ENCODE measurements around the gene PRM3.

Gene PRM3

GRCh38 chr16:11260596-11260966 is 12.8 kb downstream of the PRM3 start:
- Histone ChIP-seq H3K4me1 (ENCODE audit: control insufficient read depth in 1 of 2, insufficient read depth in 2 of 2, low read length in 2 of 2) (peaks cover 6 to 16% of the 10 kb centered on the region in 2 donors), H3K27ac (ENCODE audit: low read length) (no peak overlapping the region), H3K4me3 (ENCODE audit: low read depth in 1 of 2, low read length in 2 of 2) (no peak overlapping the region), H3K9me3 (ENCODE audit: control insufficient read depth in 1 of 2, low read length in 2 of 2) (no peaks in the 10 kb centered on the region), H3K36me3 (ENCODE audit: control insufficient read depth in 1 of 2, insufficient read depth in 2 of 2, low read length in 2 of 2) (no peaks in the 10 kb centered on the region), H3K27me3 (ENCODE audit: low read depth, low read length) (no peaks in the 10 kb centered on the region)

GRCh38 chr16:11259655-11260595 is 13.5 kb downstream of the PRM3 start:
- Histone ChIP-seq H3K27ac (ENCODE audit: low read length) (no peak overlapping the region), H3K27me3 (ENCODE audit: low read depth, low read length) (no peaks in the 10 kb centered on the region), H3K4me1 (ENCODE audit: control insufficient read depth in 1 of 2, insufficient read depth in 2 of 2, low read length in 2 of 2) (peaks cover 6 to 16% of the 10 kb centered on the region in 2 donors), H3K9me3 (ENCODE audit: control insufficient read depth in 1 of 2, low read length in 2 of 2) (no peaks in the 10 kb centered on the region), H3K36me3 (ENCODE audit: control insufficient read depth in 1 of 2, insufficient read depth in 2 of 2, low read length in 2 of 2) (no peaks in the 10 kb centered on the region), H3K4me3 (ENCODE audit: low read depth in 1 of 2, low read length in 2 of 2) (no peak overlapping the region)

- H3K4me3 ChIP-seq (ENCODE audit: low read depth in 1 of 2, low read length in 2 of 2) = peak overlapping the region; percentile 6 to 42
- no peaks in the 10 kb centered on the region for H3K36me3 ChIP-seq (ENCODE audit: control insufficient read depth in 1 of 2, insufficient read depth in 2 of 2, low read length in 2 of 2)
- H3K9me3 ChIP-seq (ENCODE audit: control insufficient read depth in 1 of 2, low read length in 2 of 2) = no peaks in the 10 kb centered on the region
- H3K4me1 ChIP-seq (ENCODE audit: control insufficient read depth in 1 of 2, insufficient read depth in 2 of 2, low read length in 2 of 2) = peaks cover 6 to 21% of the 10 kb centered on the region in 2 donors
- H3K27ac ChIP-seq (ENCODE audit: low read length) = no peak overlapping the region
- H3K27me3 ChIP-seq (ENCODE audit: low read depth, low read length) = no peaks in the 10 kb centered on the region
Measured at GRCh38 chr16:11258553-11259492, 14.6 kb downstream of the PRM3 start.

GRCh38 chr16:11257131-11257938 is 16.1 kb downstream of the PRM3 start:
- Histone ChIP-seq H3K9me3 (ENCODE audit: control insufficient read depth in 1 of 2, low read length in 2 of 2) (no peaks in the 10 kb centered on the region), H3K4me3 (ENCODE audit: low read depth in 1 of 2, low read length in 2 of 2) (peak overlapping the region; percentile 68 to 81), H3K27me3 (ENCODE audit: low read depth, low read length) (no peaks in the 10 kb centered on the region), H3K4me1 (ENCODE audit: control insufficient read depth in 1 of 2, insufficient read depth in 2 of 2, low read length in 2 of 2) (peaks cover 6 to 21% of the 10 kb centered on the region in 2 donors), H3K36me3 (ENCODE audit: control insufficient read depth in 1 of 2, insufficient read depth in 2 of 2, low read length in 2 of 2) (no peaks in the 10 kb centered on the region), H3K27ac (ENCODE audit: low read length) (peak overlapping the region; percentile 41)

- H3K4me3 ChIP-seq (ENCODE audit: low read depth in 1 of 2, low read length in 2 of 2) = peak overlapping the region; percentile 68 to 81
- peak overlapping the region; percentile 86 for H3K27ac ChIP-seq (ENCODE audit: low read length)
- H3K9me3 ChIP-seq (ENCODE audit: control insufficient read depth in 1 of 2, low read length in 2 of 2) = no peaks in the 10 kb centered on the region
- peaks cover 6 to 21% of the 10 kb centered on the region in 2 donors for H3K4me1 ChIP-seq (ENCODE audit: control insufficient read depth in 1 of 2, insufficient read depth in 2 of 2, low read length in 2 of 2)
- no peaks in the 10 kb centered on the region for H3K36me3 ChIP-seq (ENCODE audit: control insufficient read depth in 1 of 2, insufficient read depth in 2 of 2, low read length in 2 of 2)
- H3K27me3 ChIP-seq (ENCODE audit: low read depth, low read length) = no peaks in the 10 kb centered on the region
Measured at GRCh38 chr16:11256661-11257130, 16.7 kb downstream of the PRM3 start.

GRCh38 chr16:11255737-11256660 is 17.4 kb downstream of the PRM3 start, which contains the start of gene SOCS1:
TSS of gene SOCS1 (minus strand) at chr16:11256204. CDS start at chr16:11255478, 726 bp downstream.
- Histone ChIP-seq H3K4me1 (ENCODE audit: control insufficient read depth in 1 of 2, insufficient read depth in 2 of 2, low read length in 2 of 2) (peaks cover 6 to 21% of the 10 kb centered on the region in 2 donors), H3K4me3 (ENCODE audit: low read depth in 1 of 2, low read length in 2 of 2) (peak within 1 kb of the TSS; percentile 68 to 81)

GRCh38 chr16:11254913-11255736 is 18.3 kb downstream of the PRM3 start:
- Histone ChIP-seq H3K27me3 (ENCODE audit: low read depth, low read length) (no peaks in the 10 kb centered on the region), H3K4me3 (ENCODE audit: low read depth in 1 of 2, low read length in 2 of 2) (peak overlapping the region; percentile 52 to 81), H3K36me3 (ENCODE audit: control insufficient read depth in 1 of 2, insufficient read depth in 2 of 2, low read length in 2 of 2) (no peaks in the 10 kb centered on the region), H3K4me1 (ENCODE audit: control insufficient read depth in 1 of 2, insufficient read depth in 2 of 2, low read length in 2 of 2) (peaks cover 6 to 21% of the 10 kb centered on the region in 2 donors), H3K27ac (ENCODE audit: low read length) (no peak overlapping the region), H3K9me3 (ENCODE audit: control insufficient read depth in 1 of 2, low read length in 2 of 2) (no peaks in the 10 kb centered on the region)

More at GRCh38 chr16:11255737-11256660, 17.4 kb downstream of the PRM3 start, which contains the start of gene SOCS1:
- Histone ChIP-seq H3K27me3 (ENCODE audit: low read depth, low read length) (no peaks in the 10 kb centered on the region), H3K9me3 (ENCODE audit: control insufficient read depth in 1 of 2, low read length in 2 of 2) (no peaks in the 10 kb centered on the region), H3K36me3 (ENCODE audit: control insufficient read depth in 1 of 2, insufficient read depth in 2 of 2, low read length in 2 of 2) (no peaks in the 10 kb centered on the region), H3K27ac (ENCODE audit: low read length) (peak within 1 kb of the TSS; percentile 86)

GRCh38 chr16:11253995-11254912 is 19.2 kb downstream of the PRM3 start:
- no peaks in the 10 kb centered on the region for H3K36me3 ChIP-seq (ENCODE audit: control insufficient read depth in 1 of 2, insufficient read depth in 2 of 2, low read length in 2 of 2)
- no peak overlapping the region for H3K27ac ChIP-seq (ENCODE audit: low read length)
- H3K4me3 ChIP-seq (ENCODE audit: low read depth in 1 of 2, low read length in 2 of 2) = peak overlapping the region; percentile 52 to 81

More at GRCh38 chr16:11253995-11254912, 19.2 kb downstream of the PRM3 start:
- Histone ChIP-seq H3K4me1 (ENCODE audit: control insufficient read depth in 1 of 2, insufficient read depth in 2 of 2, low read length in 2 of 2) (peaks cover 4 to 20% of the 10 kb centered on the region in 2 donors), H3K9me3 (ENCODE audit: control insufficient read depth in 1 of 2, low read length in 2 of 2) (no peaks in the 10 kb centered on the region), H3K27me3 (ENCODE audit: low read depth, low read length) (no peaks in the 10 kb centered on the region)

Measured in muscle layer of duodenum (tissue), 2 donors.